GM23338 (cell line): ENCODE data around the gene UBE2R2. TPM values are rescaled to one million over a fixed set of nuclear protein-coding genes. Genes with fewer than 3 reads are reported as not detected.

Experiments used
- ATAC-seq: fragments of 200-7000 bp; cut with Tn5 transposase; 3 replicates; pipeline ENCODE4 v1.9.1; 2020
- DNase-seq: peaks from one replicate; pipeline ENCODE4 v3.0.0-alpha.2; 2015; ENCODE audit warnings: low spot score
- H2AFZ ChIP-seq: fragments of 200-600 bp; sonication (generic); 2 replicates; pipeline ENCODE4 v1.8.0; 2016; ENCODE audit warnings: antibody characterized with exemption, mild to moderate bottlenecking, moderate library complexity
- H3F3A ChIP-seq: fragments of 200-600 bp; sonication (generic); replicated peaks from 2 replicates; pipeline ENCODE4 v1.8.0; 2017; ENCODE audit warnings: antibody characterized with exemption, mixed run types, low read depth
- H3K27ac ChIP-seq: fragments of 200-600 bp; sonication (generic); 2 replicates; pipeline ENCODE4 v1.6.1; 2016; ENCODE audit warnings: low read depth
- H3K27me3 ChIP-seq: fragments of 200-600 bp; sonication (generic); 2 replicates; pipeline ENCODE4 v1.8.0; 2016; ENCODE audit warnings: mild to moderate bottlenecking, mixed run types, moderate library complexity; ENCODE audit not compliant: insufficient read depth
- H3K36me3 ChIP-seq: fragments of 200-600 bp; sonication (generic); 2 replicates; pipeline ENCODE4 v1.8.0; 2016; ENCODE audit warnings: mild to moderate bottlenecking; ENCODE audit not compliant: insufficient read depth
- H3K4me1 ChIP-seq: fragments of 200-600 bp; sonication (generic); 2 replicates; pipeline ENCODE4 v1.8.0; 2016; ENCODE audit warnings: mild to moderate bottlenecking, moderate library complexity; ENCODE audit not compliant: insufficient read depth
- H3K4me2 ChIP-seq: fragments of 200-600 bp; sonication (generic); 2 replicates; pipeline ENCODE4 v1.7.1; 2017; ENCODE audit warnings: mixed run types
- H3K4me3 ChIP-seq: fragments of 200-600 bp; sonication (generic); 2 replicates; pipeline ENCODE4 v1.6.1; 2016; ENCODE audit warnings: mixed run types
- H3K79me2 ChIP-seq: fragments of 200-600 bp; sonication (generic); replicated peaks from 2 replicates; pipeline ENCODE4 v1.8.0; 2017; ENCODE audit warnings: mild to moderate bottlenecking; ENCODE audit not compliant: insufficient read depth
- H3K9me2 ChIP-seq: fragments of 200-600 bp; sonication (generic); 2 replicates; pipeline ENCODE4 v1.8.0; 2017; ENCODE audit not compliant: insufficient read depth
- H4K20me1 ChIP-seq: fragments of 200-600 bp; sonication (generic); replicated peaks from 2 replicates; pipeline ENCODE4 v1.8.0; 2017; ENCODE audit warnings: mild to moderate bottlenecking; ENCODE audit not compliant: insufficient read depth
- H3K27ac Mint-ChIP-seq: 2 replicates; pipeline ENCODE4 v1.8.0; 2020; ENCODE audit warnings: inconsistent platforms, mild to moderate bottlenecking, moderate library complexity, mixed read lengths
- H3K27me3 Mint-ChIP-seq: 3 replicates; pipeline ENCODE4 v1.8.0; 2022; ENCODE audit warnings: low read depth, mild to moderate bottlenecking, moderate library complexity, mixed read lengths, inconsistent platforms; ENCODE audit not compliant: insufficient read depth, poor library complexity
- H3K36me3 Mint-ChIP-seq: 3 replicates; pipeline ENCODE4 v1.8.0; 2021; ENCODE audit warnings: low read depth, mild to moderate bottlenecking, inconsistent platforms, moderate library complexity, mixed read lengths
- H3K4me1 Mint-ChIP-seq: 3 replicates; pipeline ENCODE4 v1.8.0; 2020; ENCODE audit warnings: mild to moderate bottlenecking, inconsistent platforms, mixed read lengths
- H3K4me3 Mint-ChIP-seq: 3 replicates; pipeline ENCODE4 v1.8.0; 2021; ENCODE audit warnings: moderate library complexity, mild to moderate bottlenecking, inconsistent platforms, mixed read lengths
- H3K9me3 Mint-ChIP-seq: 3 replicates; pipeline ENCODE4 v1.8.0; 2020; ENCODE audit warnings: moderate library complexity, mild to moderate bottlenecking, inconsistent platforms, mixed read lengths
- CREB1 ChIP-seq: fragments of 250-450 bp; sonication (Bioruptor Pico); IDR thresholded peaks from 2 replicates; pipeline ENCODE4 v1.5.0; 2020; ENCODE audit warnings: low read depth, mild to moderate bottlenecking, moderate library complexity
- EZH2 ChIP-seq: fragments of 200-600 bp; sonication (generic); IDR thresholded peaks from one replicate; pipeline ENCODE4 v1.8.0; 2017; ENCODE audit warnings: antibody characterized with exemption, mild to moderate bottlenecking, low read depth; ENCODE audit not compliant: unreplicated experiment
- EZH2phosphoT487 ChIP-seq: fragments of 200-600 bp; sonication (generic); IDR thresholded peaks from one replicate; pipeline ENCODE4 v1.8.1; 2018; ENCODE audit warnings: antibody characterized with exemption; ENCODE audit not compliant: unreplicated experiment
- JUNB ChIP-seq: IDR thresholded peaks from one replicate; pipeline ENCODE4 v1.6.1; 2016; ENCODE audit warnings: antibody characterized with exemption; ENCODE audit not compliant: unreplicated experiment
- NANOG ChIP-seq: IDR thresholded peaks from 2 replicates; pipeline ENCODE4 v1.6.1; 2016; ENCODE audit warnings: antibody characterized with exemption, borderline replicate concordance
- POLR2AphosphoS5 ChIP-seq: IDR thresholded peaks from 2 replicates; pipeline ENCODE4 v1.6.1; 2016; ENCODE audit warnings: antibody characterized with exemption, low read depth
- STAT1 ChIP-seq: IDR thresholded peaks from one replicate; pipeline ENCODE4 v1.6.1; 2016; ENCODE audit warnings: antibody characterized with exemption; ENCODE audit not compliant: unreplicated experiment
- ZNF114 ChIP-seq: fragments of 250-450 bp; sonication (Bioruptor Pico); IDR thresholded peaks from 2 replicates; pipeline ENCODE4 v1.5.0; 2020; ENCODE audit warnings: mild to moderate bottlenecking, moderate library complexity
- ZNF331 ChIP-seq: fragments of 250-450 bp; sonication (Bioruptor Pico); IDR thresholded peaks from 2 replicates; pipeline ENCODE4 v1.5.0; 2020; ENCODE audit warnings: low read depth, mild to moderate bottlenecking, moderate library complexity
- polyA plus RNA-seq: library from polyadenylated mRNA; unstranded; fragments of >200 nt; fragmentation: Nextera tagmentation; extraction: Ambion mirVana; gene quantifications from 2 replicates; pipeline ENCODE4 v1.2.1, GENCODE V29; 2016
- total RNA-seq: library from RNA; depleted of rRNA; stranded (reverse); fragments of >200 nt; shearing (Covaris generic); gene quantifications from 2 replicates; pipeline ENCODE4 v1.2.3, GENCODE V29; 2014
- TF ChIP-seq, protein P1 (sequence below): fragments of 250-450 bp; sonication (Bioruptor Pico); IDR thresholded peaks from 2 replicates; pipeline ENCODE4 v1.5.0; 2020; ENCODE audit warnings: mild to moderate bottlenecking, moderate library complexity
- TF ChIP-seq, protein P2 (sequence below): IDR thresholded peaks from 2 replicates; pipeline ENCODE4 v1.6.1; 2016; ENCODE audit warnings: antibody characterized with exemption
- TF ChIP-seq, protein P3 (sequence below), 2 experiments: fragments of 200-600 bp in 1 of 2; sonication (generic) in 1 of 2; conservative IDR thresholded peaks; 2 replicates each; pipeline versions ENCODE4 v1.5.1 to v1.6.1; 2016 to 2017; ENCODE audit warnings: antibody characterized with exemption in 2 of 2, low read depth in 2 of 2, mild to moderate bottlenecking in 2 of 2, moderate library complexity in 1 of 2
- TF ChIP-seq, protein P4 (sequence below): IDR thresholded peaks from one replicate; pipeline ENCODE4 v1.6.1; 2018; ENCODE audit warnings: antibody characterized with exemption; ENCODE audit not compliant: unreplicated experiment

UBE2R2 gene
- total and polyA plus RNA-seq, 2 experiments from 2014 or later = 23.4 to 32.5 TPM

DNA sequence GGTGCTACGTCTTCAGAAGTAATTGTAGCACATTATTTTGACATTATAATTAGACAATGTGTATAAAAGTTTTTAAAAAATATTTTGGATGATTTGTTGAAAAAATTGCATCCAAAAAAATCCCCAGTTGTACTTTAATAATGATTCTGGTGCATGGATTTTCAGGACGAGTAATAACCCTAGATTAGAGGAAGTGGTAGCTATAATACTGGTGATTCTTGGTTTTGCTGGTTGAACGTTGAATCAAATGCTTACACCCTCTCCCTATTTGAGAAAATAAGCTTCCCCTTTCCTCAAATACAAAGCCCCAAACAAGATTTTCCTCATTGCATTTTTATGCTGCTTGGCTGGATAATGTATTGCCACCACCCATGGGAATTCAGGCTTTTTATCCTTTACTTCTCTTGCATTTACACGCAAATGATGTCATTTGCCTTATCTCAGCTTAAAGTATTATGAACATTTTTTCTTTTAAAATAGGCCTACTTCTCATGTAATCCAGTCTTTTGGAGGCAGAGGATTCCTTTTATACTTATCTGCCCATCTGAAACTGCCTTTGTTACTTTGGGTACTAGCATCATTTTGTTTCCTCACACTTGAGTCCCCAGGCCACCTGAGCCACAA lies 86.3 kb downstream of the UBE2R2 start:
- H3K4me3 Mint-ChIP-seq = no peak overlapping the region
- peaks cover 14% of the 10 kb centered on the region; the same call in 2 of the 3 replicates for H3K4me1 Mint-ChIP-seq
- H3K4me1 ChIP-seq = peaks cover 18% of the 10 kb centered on the region
- H3K36me3 ChIP-seq = peaks cover 5% of the 10 kb centered on the region; the same call in 1 of the 2 replicates
- H3K4me3 ChIP-seq = no peak overlapping the region
- H3F3A ChIP-seq = no peaks in the 10 kb centered on the region
- H3K9me3 Mint-ChIP-seq = no peaks in the 10 kb centered on the region
- H3K9me2 ChIP-seq = no peaks in the 10 kb centered on the region
- no peaks in the 10 kb centered on the region for H3K27me3 ChIP-seq
- H3K27ac Mint-ChIP-seq = peak overlapping the region; percentile 54
- H3K27me3 Mint-ChIP-seq = no peaks in the 10 kb centered on the region
- peaks cover 48% of the 10 kb centered on the region for H3K79me2 ChIP-seq
- 0 out of 2 replicates have a peak overlapping the region, but pooled peaks have one; percentile 5 for H3K4me2 ChIP-seq
- no peak overlapping the region for H2AFZ ChIP-seq
- no peak for ATAC-seq
- DNase-seq = no peak
- H4K20me1 ChIP-seq = 0 out of 2 replicates have a peak, but pooled peaks cover 3% of the 10 kb centered on the region
- peaks cover 24% of the 10 kb centered on the region; the same call in 2 of the 3 replicates for H3K36me3 Mint-ChIP-seq
- TF ChIP-seq EZH2 = no peak
- TF ChIP-seq, protein P1, sequence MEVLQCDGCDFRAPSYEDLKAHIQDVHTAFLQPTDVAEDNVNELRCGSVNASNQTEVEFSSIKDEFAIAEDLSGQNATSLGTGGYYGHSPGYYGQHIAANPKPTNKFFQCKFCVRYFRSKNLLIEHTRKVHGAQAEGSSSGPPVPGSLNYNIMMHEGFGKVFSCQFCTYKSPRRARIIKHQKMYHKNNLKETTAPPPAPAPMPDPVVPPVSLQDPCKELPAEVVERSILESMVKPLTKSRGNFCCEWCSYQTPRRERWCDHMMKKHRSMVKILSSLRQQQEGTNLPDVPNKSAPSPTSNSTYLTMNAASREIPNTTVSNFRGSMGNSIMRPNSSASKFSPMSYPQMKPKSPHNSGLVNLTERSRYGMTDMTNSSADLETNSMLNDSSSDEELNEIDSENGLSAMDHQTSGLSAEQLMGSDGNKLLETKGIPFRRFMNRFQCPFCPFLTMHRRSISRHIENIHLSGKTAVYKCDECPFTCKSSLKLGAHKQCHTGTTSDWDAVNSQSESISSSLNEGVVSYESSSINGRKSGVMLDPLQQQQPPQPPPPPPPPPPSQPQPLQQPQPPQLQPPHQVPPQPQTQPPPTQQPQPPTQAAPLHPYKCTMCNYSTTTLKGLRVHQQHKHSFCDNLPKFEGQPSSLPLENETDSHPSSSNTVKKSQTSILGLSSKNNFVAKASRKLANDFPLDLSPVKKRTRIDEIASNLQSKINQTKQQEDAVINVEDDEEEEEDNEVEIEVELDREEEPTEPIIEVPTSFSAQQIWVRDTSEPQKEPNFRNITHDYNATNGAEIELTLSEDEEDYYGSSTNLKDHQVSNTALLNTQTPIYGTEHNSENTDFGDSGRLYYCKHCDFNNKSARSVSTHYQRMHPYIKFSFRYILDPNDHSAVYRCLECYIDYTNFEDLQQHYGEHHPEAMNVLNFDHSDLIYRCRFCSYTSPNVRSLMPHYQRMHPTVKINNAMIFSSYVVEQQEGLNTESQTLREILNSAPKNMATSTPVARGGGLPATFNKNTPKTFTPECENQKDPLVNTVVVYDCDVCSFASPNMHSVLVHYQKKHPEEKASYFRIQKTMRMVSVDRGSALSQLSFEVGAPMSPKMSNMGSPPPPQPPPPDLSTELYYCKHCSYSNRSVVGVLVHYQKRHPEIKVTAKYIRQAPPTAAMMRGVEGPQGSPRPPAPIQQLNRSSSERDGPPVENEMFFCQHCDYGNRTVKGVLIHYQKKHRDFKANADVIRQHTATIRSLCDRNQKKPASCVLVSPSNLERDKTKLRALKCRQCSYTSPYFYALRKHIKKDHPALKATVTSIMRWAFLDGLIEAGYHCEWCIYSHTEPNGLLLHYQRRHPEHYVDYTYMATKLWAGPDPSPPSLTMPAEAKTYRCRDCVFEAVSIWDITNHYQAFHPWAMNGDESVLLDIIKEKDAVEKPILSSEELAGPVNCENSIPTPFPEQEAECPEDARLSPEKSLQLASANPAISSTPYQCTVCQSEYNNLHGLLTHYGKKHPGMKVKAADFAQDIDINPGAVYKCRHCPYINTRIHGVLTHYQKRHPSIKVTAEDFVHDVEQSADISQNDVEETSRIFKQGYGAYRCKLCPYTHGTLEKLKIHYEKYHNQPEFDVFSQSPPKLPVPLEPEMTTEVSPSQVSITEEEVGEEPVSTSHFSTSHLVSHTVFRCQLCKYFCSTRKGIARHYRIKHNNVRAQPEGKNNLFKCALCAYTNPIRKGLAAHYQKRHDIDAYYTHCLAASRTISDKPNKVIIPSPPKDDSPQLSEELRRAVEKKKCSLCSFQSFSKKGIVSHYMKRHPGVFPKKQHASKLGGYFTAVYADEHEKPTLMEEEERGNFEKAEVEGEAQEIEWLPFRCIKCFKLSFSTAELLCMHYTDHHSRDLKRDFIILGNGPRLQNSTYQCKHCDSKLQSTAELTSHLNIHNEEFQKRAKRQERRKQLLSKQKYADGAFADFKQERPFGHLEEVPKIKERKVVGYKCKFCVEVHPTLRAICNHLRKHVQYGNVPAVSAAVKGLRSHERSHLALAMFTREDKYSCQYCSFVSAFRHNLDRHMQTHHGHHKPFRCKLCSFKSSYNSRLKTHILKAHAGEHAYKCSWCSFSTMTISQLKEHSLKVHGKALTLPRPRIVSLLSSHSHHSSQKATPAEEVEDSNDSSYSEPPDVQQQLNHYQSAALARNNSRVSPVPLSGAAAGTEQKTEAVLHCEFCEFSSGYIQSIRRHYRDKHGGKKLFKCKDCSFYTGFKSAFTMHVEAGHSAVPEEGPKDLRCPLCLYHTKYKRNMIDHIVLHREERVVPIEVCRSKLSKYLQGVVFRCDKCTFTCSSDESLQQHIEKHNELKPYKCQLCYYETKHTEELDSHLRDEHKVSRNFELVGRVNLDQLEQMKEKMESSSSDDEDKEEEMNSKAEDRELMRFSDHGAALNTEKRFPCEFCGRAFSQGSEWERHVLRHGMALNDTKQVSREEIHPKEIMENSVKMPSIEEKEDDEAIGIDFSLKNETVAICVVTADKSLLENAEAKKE (CRISPR knock-in tag) = no peak
- TF ChIP-seq NANOG = no peak
- TF ChIP-seq JUNB = no peak
- TF ChIP-seq ZNF114 (CRISPR knock-in tag) = no peak
- no peak for TF ChIP-seq POLR2AphosphoS5
- TF ChIP-seq, protein P2, sequence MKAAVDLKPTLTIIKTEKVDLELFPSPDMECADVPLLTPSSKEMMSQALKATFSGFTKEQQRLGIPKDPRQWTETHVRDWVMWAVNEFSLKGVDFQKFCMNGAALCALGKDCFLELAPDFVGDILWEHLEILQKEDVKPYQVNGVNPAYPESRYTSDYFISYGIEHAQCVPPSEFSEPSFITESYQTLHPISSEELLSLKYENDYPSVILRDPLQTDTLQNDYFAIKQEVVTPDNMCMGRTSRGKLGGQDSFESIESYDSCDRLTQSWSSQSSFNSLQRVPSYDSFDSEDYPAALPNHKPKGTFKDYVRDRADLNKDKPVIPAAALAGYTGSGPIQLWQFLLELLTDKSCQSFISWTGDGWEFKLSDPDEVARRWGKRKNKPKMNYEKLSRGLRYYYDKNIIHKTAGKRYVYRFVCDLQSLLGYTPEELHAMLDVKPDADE = no peak
- TF ChIP-seq ZNF331 (CRISPR knock-in tag) = no peak
- TF ChIP-seq STAT1 = no peak
- no peak for TF ChIP-seq EZH2phosphoT487
- TF ChIP-seq, protein P3, sequence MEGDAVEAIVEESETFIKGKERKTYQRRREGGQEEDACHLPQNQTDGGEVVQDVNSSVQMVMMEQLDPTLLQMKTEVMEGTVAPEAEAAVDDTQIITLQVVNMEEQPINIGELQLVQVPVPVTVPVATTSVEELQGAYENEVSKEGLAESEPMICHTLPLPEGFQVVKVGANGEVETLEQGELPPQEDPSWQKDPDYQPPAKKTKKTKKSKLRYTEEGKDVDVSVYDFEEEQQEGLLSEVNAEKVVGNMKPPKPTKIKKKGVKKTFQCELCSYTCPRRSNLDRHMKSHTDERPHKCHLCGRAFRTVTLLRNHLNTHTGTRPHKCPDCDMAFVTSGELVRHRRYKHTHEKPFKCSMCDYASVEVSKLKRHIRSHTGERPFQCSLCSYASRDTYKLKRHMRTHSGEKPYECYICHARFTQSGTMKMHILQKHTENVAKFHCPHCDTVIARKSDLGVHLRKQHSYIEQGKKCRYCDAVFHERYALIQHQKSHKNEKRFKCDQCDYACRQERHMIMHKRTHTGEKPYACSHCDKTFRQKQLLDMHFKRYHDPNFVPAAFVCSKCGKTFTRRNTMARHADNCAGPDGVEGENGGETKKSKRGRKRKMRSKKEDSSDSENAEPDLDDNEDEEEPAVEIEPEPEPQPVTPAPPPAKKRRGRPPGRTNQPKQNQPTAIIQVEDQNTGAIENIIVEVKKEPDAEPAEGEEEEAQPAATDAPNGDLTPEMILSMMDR (conservative IDR thresholded peaks at IDR 0.05; ENCODE audit: low read depth in 2 of 2) = no peak
- TF ChIP-seq, protein P4, sequence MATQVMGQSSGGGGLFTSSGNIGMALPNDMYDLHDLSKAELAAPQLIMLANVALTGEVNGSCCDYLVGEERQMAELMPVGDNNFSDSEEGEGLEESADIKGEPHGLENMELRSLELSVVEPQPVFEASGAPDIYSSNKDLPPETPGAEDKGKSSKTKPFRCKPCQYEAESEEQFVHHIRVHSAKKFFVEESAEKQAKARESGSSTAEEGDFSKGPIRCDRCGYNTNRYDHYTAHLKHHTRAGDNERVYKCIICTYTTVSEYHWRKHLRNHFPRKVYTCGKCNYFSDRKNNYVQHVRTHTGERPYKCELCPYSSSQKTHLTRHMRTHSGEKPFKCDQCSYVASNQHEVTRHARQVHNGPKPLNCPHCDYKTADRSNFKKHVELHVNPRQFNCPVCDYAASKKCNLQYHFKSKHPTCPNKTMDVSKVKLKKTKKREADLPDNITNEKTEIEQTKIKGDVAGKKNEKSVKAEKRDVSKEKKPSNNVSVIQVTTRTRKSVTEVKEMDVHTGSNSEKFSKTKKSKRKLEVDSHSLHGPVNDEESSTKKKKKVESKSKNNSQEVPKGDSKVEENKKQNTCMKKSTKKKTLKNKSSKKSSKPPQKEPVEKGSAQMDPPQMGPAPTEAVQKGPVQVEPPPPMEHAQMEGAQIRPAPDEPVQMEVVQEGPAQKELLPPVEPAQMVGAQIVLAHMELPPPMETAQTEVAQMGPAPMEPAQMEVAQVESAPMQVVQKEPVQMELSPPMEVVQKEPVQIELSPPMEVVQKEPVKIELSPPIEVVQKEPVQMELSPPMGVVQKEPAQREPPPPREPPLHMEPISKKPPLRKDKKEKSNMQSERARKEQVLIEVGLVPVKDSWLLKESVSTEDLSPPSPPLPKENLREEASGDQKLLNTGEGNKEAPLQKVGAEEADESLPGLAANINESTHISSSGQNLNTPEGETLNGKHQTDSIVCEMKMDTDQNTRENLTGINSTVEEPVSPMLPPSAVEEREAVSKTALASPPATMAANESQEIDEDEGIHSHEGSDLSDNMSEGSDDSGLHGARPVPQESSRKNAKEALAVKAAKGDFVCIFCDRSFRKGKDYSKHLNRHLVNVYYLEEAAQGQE = no peak
- TF ChIP-seq CREB1 (CRISPR knock-in tag) = no peak
- peak overlapping the region; percentile 46; the same call in 1 of the 2 replicates for H3K27ac ChIP-seq
